Astrocyte of the cerebellum (primary cell): ENCODE data around the gene MARK1.

Experiments
- DNase-seq: peaks from one replicate; pipeline ENCODE4 v3.0.0-alpha.2; 2011; ENCODE audit warnings: low read depth
- H3K4me3 ChIP-seq: 2 replicates; pipeline ENCODE4 v1.5.1; 2011; ENCODE audit warnings: mild to moderate bottlenecking, low read depth, low read length, moderate library complexity
- CTCF ChIP-seq: IDR thresholded peaks from 2 replicates; pipeline ENCODE4 v1.5.1; 2012; ENCODE audit warnings: low read length, low read depth, moderate library complexity, mild to moderate bottlenecking; ENCODE audit errors: missing control alignments
- in situ Hi-C: cut with HindIII; loops from 2 replicates; pipeline ENCODE4 v1.10.0; 2017; ENCODE audit warnings: low sequenced_read_pairs

MARK1 gene

GRCh38 chr1:220696226-220696862, 168.4 kb downstream of the MARK1 start:
- no peak for DNase-seq
- in situ Hi-C loops = no loop called here
- TF ChIP-seq CTCF = no peak
- H3K4me3 ChIP-seq = no peak overlapping the region

GRCh38 chr1:220696863-220697231, 168.9 kb downstream of the MARK1 start:
- in situ Hi-C loops = no loop called here
- H3K4me3 ChIP-seq = no peak overlapping the region
- no peak for DNase-seq
- no peak for TF ChIP-seq CTCF

GRCh38 chr1:220697326-220697725, 169.4 kb downstream of the MARK1 start:
- H3K4me3 ChIP-seq = no peak overlapping the region
- in situ Hi-C loops = no loop called here
- DNase-seq = no peak
- no peak for TF ChIP-seq CTCF

- no peak overlapping the region for H3K4me3 ChIP-seq
- no peak for TF ChIP-seq CTCF
- DNase-seq = no peak
- in situ Hi-C loops = no loop called here
These were observed 170.7 kb downstream of the MARK1 start for GRCh38 chr1:220698607-220699016.

GRCh38 chr1:220699044-220699443, 171.1 kb downstream of the MARK1 start:
- TF ChIP-seq CTCF = no peak
- in situ Hi-C loops = no loop called here
- no peak for DNase-seq

GRCh38 chr1:220700556-220701179, 172.7 kb downstream of the MARK1 start:
- TF ChIP-seq CTCF = no peak
- no peak for DNase-seq
- in situ Hi-C loops = no loop called here

More at GRCh38 chr1:220699044-220699443, 171.1 kb downstream of the MARK1 start:
- no peak overlapping the region for H3K4me3 ChIP-seq

More at GRCh38 chr1:220700556-220701179, 172.7 kb downstream of the MARK1 start:
- H3K4me3 ChIP-seq = no peak overlapping the region
